K562 (cell line): ENCODE data around the gene BCL2L12. TPM values are rescaled to one million over a fixed set of nuclear protein-coding genes. Genes with fewer than 3 reads are reported as not detected.
A peak's percentile ranks its signal among the peaks of the same experiment; 100 is the strongest.

Experiments used
- ADNP ChIP-seq: fragments of 200-800 bp; sonication (Bioruptor generic); IDR thresholded peaks from 2 replicates; pipeline ENCODE4 v1.6.1; 2016; ENCODE audit warnings: missing genetic modification characterization, missing compliant biosample characterization
- DACH1 ChIP-seq: fragments of 450-650 bp; IDR thresholded peaks from 2 replicates; pipeline ENCODE4 v1.6.1; 2018; ENCODE audit not compliant: partially characterized antibody
- DMBX1 ChIP-seq: fragments of 250-450 bp; sonication (Bioruptor Pico); IDR thresholded peaks from 2 replicates; pipeline ENCODE4 v1.8.0; 2022; ENCODE audit warnings: inconsistent platforms, mild to moderate bottlenecking, moderate library complexity, borderline replicate concordance
- GTF2F1 ChIP-seq: IDR thresholded peaks from 2 replicates; pipeline ENCODE4 v1.6.1; 2011; ENCODE audit warnings: low read depth, low read length, improper control_type of control experiment
- KDM4B ChIP-seq, 2 experiments: fragments of 450-650 bp in 1 of 2; sonication (generic) in 1 of 2; IDR thresholded peaks; 2 replicates each; pipeline ENCODE4 v1.6.1; 2016 to 2017; ENCODE audit warnings: borderline replicate concordance in 2 of 2, antibody characterized with exemption in 1 of 2, low read depth in 1 of 2, mild to moderate bottlenecking in 1 of 2
- NCOA2 ChIP-seq, 2 experiments: fragments of 450-650 bp; IDR thresholded peaks; 2 replicates each; pipeline ENCODE4 v1.6.1; 2018; ENCODE audit warnings: mild to moderate bottlenecking in 2 of 2, moderate library complexity in 1 of 2; ENCODE audit not compliant: partially characterized antibody in 2 of 2
- NFYB ChIP-seq: IDR thresholded peaks from 2 replicates; pipeline ENCODE4 v1.6.1; 2011; ENCODE audit warnings: mild to moderate bottlenecking, moderate library complexity; ENCODE audit not compliant: insufficient read length; ENCODE audit errors: extremely low read depth
- RBM14 ChIP-seq: fragments of 200-400 bp; formaldehyde crosslinking; IDR thresholded peaks from 2 replicates; pipeline ENCODE4 v1.6.1; 2018; ENCODE audit warnings: low read depth, mild to moderate bottlenecking, low read length, moderate library complexity, borderline replicate concordance; ENCODE audit not compliant: insufficient read depth
- XRCC3 ChIP-seq: fragments of 450-650 bp; IDR thresholded peaks from 2 replicates; pipeline ENCODE4 v1.6.1; 2017; ENCODE audit warnings: mild to moderate bottlenecking, moderate library complexity
- ZNF124 ChIP-seq: sonication (generic); formaldehyde crosslinking; IDR thresholded peaks from 2 replicates; pipeline ENCODE4 v1.8.1; 2022; ENCODE audit warnings: missing genetic modification reagents
- ZNF212 ChIP-seq: fragments of 450-650 bp; formaldehyde crosslinking; IDR thresholded peaks from 2 replicates; pipeline ENCODE4 v1.4.0; 2020; ENCODE audit warnings: mild to moderate bottlenecking
- ZSCAN29 ChIP-seq: fragments of 450-650 bp; IDR thresholded peaks from 2 replicates; pipeline ENCODE4 v1.6.1; 2017
- polyA plus RNA-seq, 8 experiments: library from polyadenylated mRNA; depleted of rRNA in 4 of 8; stranded (reverse) in 5 of 8; unstranded in 3 of 8; fragments of >200 nt; fragmentation: Nextera tagmentation in 2 of 8; fragmentation: Illumina TruSeq in 1 of 8; extraction: Ambion mirVana in 2 of 8; extraction: Trizol in 1 of 8; gene quantifications; 2 replicates each; pipeline versions ENCODE4 v1.2.1 to v1.2.3, GENCODE V29; 2011 to 2014; ENCODE audit warnings: inconsistent platforms in 1 of 8, missing spikeins in 1 of 8
- total RNA-seq, 7 experiments: library from RNA; depleted of rRNA in 6 of 7; stranded (reverse); fragments of >200 nt in 6 of 7; fragmentation: Illumina TruSeq in 2 of 7; extraction: Trizol in 2 of 7; gene quantifications; 2 replicates each; pipeline versions ENCODE4 v1.2.1 to v1.2.3, GENCODE V29; 2011 to 2021; ENCODE audit warnings: low replicate concordance in 1 of 7
- TF ChIP-seq, protein P1 (sequence below): fragments of 250-450 bp; sonication (Bioruptor Pico); IDR thresholded peaks from 2 replicates; pipeline ENCODE4 v1.5.0; 2020; ENCODE audit warnings: mild to moderate bottlenecking, borderline replicate concordance
- TF ChIP-seq, protein P2 (sequence below): fragments of 250-450 bp; sonication (Bioruptor Pico); IDR thresholded peaks from 2 replicates; pipeline ENCODE4 v1.4.0; 2020; ENCODE audit warnings: mild to moderate bottlenecking, moderate library complexity
- TF ChIP-seq, protein P3 (sequence below): fragments of 450-650 bp; IDR thresholded peaks from 2 replicates; pipeline ENCODE4 v1.6.1; 2018; ENCODE audit not compliant: partially characterized antibody
- TF ChIP-seq, protein P4 (sequence below): sonication (generic); formaldehyde crosslinking; IDR thresholded peaks from 2 replicates; pipeline ENCODE4 v1.8.1; 2023; ENCODE audit warnings: mild to moderate bottlenecking, missing genetic modification reagents, moderate library complexity
- TF ChIP-seq, protein P5 (sequence below), 2 experiments: IDR thresholded peaks; 2 replicates each; pipeline ENCODE4 v1.6.1; 2011; ENCODE audit warnings: borderline replicate concordance in 1 of 2, control low read depth in 1 of 2, low read depth in 1 of 2, low read length in 1 of 2, mild to moderate bottlenecking in 1 of 2, mixed read lengths in 1 of 2, moderate library complexity in 1 of 2; ENCODE audit not compliant: insufficient read depth in 1 of 2, insufficient read length in 1 of 2, poor library complexity in 1 of 2, severe bottlenecking in 1 of 2; ENCODE audit errors: extremely low read depth in 1 of 2

The BCL2L12 gene
- total and polyA plus RNA-seq, 9 of the 15 experiments (the other 6 are each of a cell fraction or from before 2014, with no cell fraction given): 7.4 to 263 (median 81.2) TPM

DNA sequence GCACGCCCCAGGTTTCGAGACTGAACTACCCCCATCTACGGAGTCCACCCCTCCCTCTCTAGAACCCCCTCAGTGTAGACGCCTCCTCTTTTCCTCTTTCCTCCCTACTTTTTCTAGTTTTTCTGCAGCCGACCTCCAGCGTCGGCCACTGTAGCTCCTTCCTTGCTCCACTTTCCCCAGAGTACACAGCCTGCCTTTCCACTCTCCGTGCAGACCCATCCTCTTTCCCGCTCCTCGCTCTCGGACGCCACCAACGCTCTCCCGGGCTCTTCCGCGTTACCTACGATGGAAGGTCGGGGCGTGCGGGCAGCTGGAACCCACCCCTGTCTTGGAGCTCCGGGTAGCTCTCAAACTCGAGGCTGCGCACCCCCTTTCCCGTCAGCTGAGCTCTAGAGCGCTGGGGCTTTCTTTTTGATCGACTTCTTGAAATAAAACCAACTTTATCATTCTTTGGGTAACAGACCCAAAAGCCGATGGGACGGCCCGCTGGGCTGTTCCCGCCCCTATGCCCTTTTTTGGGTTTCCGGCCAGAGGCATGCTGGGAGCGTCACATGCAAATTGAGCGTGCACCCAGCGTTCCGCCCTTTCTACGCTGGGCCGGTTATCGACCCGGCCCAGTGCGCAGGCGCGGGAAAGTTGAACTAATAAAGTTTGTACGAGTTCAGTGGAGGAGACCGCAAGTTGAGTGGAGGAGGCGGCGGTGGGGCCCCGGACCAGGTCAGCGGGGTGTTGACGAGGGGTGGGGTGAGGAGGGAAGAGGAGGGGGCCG lies at the start of gene BCL2L12, which contains the start of gene IRF3 (continued):
- TF ChIP-seq, protein P1, sequence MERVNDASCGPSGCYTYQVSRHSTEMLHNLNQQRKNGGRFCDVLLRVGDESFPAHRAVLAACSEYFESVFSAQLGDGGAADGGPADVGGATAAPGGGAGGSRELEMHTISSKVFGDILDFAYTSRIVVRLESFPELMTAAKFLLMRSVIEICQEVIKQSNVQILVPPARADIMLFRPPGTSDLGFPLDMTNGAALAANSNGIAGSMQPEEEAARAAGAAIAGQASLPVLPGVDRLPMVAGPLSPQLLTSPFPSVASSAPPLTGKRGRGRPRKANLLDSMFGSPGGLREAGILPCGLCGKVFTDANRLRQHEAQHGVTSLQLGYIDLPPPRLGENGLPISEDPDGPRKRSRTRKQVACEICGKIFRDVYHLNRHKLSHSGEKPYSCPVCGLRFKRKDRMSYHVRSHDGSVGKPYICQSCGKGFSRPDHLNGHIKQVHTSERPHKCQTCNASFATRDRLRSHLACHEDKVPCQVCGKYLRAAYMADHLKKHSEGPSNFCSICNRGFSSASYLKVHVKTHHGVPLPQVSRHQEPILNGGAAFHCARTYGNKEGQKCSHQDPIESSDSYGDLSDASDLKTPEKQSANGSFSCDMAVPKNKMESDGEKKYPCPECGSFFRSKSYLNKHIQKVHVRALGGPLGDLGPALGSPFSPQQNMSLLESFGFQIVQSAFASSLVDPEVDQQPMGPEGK: no peak
- TF ChIP-seq, protein P2, sequence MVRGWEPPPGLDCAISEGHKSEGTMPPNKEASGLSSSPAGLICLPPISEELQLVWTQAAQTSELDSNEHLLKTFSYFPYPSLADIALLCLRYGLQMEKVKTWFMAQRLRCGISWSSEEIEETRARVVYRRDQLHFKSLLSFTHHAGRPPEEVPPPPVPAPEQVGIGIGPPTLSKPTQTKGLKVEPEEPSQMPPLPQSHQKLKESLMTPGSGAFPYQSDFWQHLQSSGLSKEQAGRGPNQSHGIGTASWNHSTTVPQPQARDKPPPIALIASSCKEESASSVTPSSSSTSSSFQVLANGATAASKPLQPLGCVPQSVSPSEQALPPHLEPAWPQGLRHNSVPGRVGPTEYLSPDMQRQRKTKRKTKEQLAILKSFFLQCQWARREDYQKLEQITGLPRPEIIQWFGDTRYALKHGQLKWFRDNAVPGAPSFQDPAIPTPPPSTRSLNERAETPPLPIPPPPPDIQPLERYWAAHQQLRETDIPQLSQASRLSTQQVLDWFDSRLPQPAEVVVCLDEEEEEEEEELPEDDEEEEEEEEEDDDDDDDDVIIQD (CRISPR knock-in tag): no peak
- no peak for TF ChIP-seq RBM14
- TF ChIP-seq ADNP (tag): no peak
- TF ChIP-seq, protein P3, sequence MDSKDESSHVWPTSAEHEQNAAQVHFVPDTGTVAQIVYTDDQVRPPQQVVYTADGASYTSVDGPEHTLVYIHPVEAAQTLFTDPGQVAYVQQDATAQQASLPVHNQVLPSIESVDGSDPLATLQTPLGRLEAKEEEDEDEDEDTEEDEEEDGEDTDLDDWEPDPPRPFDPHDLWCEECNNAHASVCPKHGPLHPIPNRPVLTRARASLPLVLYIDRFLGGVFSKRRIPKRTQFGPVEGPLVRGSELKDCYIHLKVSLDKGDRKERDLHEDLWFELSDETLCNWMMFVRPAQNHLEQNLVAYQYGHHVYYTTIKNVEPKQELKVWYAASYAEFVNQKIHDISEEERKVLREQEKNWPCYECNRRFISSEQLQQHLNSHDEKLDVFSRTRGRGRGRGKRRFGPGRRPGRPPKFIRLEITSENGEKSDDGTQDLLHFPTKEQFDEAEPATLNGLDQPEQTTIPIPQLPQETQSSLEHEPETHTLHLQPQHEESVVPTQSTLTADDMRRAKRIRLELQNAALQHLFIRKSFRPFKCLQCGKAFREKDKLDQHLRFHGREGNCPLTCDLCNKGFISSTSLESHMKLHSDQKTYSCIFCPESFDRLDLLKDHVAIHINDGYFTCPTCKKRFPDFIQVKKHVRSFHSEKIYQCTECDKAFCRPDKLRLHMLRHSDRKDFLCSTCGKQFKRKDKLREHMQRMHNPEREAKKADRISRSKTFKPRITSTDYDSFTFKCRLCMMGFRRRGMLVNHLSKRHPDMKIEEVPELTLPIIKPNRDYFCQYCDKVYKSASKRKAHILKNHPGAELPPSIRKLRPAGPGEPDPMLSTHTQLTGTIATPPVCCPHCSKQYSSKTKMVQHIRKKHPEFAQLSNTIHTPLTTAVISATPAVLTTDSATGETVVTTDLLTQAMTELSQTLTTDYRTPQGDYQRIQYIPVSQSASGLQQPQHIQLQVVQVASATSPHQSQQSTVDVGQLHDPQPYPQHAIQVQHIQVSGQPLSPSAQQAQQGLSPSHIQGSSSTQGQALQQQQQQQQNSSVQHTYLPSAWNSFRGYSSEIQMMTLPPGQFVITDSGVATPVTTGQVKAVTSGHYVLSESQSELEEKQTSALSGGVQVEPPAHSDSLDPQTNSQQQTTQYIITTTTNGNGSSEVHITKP: peak; percentile 97
- TF ChIP-seq, protein P4, sequence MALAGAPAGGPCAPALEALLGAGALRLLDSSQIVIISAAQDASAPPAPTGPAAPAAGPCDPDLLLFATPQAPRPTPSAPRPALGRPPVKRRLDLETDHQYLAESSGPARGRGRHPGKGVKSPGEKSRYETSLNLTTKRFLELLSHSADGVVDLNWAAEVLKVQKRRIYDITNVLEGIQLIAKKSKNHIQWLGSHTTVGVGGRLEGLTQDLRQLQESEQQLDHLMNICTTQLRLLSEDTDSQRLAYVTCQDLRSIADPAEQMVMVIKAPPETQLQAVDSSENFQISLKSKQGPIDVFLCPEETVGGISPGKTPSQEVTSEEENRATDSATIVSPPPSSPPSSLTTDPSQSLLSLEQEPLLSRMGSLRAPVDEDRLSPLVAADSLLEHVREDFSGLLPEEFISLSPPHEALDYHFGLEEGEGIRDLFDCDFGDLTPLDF (CRISPR knock-in tag): no peak; the same call in 1 of the 2 replicates
- no peak for TF ChIP-seq DMBX1
- TF ChIP-seq ZNF124 (CRISPR knock-in tag): no peak
- TF ChIP-seq GTF2F1: no peak
- no peak for TF ChIP-seq ZNF212 (CRISPR knock-in tag)
- TF ChIP-seq KDM4B (IDR thresholded peaks at IDR 0.05; ENCODE audit: borderline replicate concordance in 2 of 2, low read depth in 1 of 2): no peak
- TF ChIP-seq DACH1: no peak
- TF ChIP-seq NFYB: no peak
- TF ChIP-seq NCOA2 (IDR thresholded peaks at IDR 0.05; ENCODE audit: partially characterized antibody in 2 of 2): no peak
- TF ChIP-seq XRCC3: no peak
- TF ChIP-seq, protein P5, sequence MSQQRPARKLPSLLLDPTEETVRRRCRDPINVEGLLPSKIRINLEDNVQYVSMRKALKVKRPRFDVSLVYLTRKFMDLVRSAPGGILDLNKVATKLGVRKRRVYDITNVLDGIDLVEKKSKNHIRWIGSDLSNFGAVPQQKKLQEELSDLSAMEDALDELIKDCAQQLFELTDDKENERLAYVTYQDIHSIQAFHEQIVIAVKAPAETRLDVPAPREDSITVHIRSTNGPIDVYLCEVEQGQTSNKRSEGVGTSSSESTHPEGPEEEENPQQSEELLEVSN (IDR thresholded peaks at IDR 0.05; ENCODE audit: borderline replicate concordance in 1 of 2, extremely low read depth in 1 of 2, insufficient read depth in 1 of 2, insufficient read length in 1 of 2, low read depth in 1 of 2, low read length in 1 of 2, poor library complexity in 1 of 2, severe bottlenecking in 1 of 2): peak in 1 of 2 experiments; percentile 19
- peak; percentile 95 for TF ChIP-seq ZSCAN29
